Heart left ventricle (tissue), 16 donors: Measurements from ENCODE around the gene CHCHD1. TPM values are rescaled to one million over a fixed set of nuclear protein-coding genes. Genes with fewer than 3 reads are reported as not detected.

ENCODE experiments used
- ATAC-seq, 4 donors: fragments of 200-7000 bp; cut with Tn5 transposase; one replicate each; pipeline ENCODE4 v1.9.1; 2020 to 2022; ENCODE audit warnings: moderate library complexity in 4 of 4, mild to moderate bottlenecking in 3 of 4, moderate number of reproducible peaks in 1 of 4
- DNase-seq, 5 donors: peaks; one replicate each; pipeline ENCODE4 v3.0.0-alpha.2; 2020
- H3K27ac ChIP-seq, 12 donors: fragments of 200-600 bp; sonication (generic) in 4 of 12; one replicate each; pipeline versions ENCODE4 v1.5.0 to v1.8.0; 2016 to 2022; ENCODE audit warnings: mild to moderate bottlenecking in 2 of 12
- H3K27me3 ChIP-seq, 9 donors: fragments of 200-600 bp; sonication (generic) in 2 of 9; one replicate each; pipeline versions ENCODE4 v1.5.1 to v1.8.0; 2016 to 2022; ENCODE audit warnings: mild to moderate bottlenecking in 3 of 9
- H3K36me3 ChIP-seq, 9 donors: fragments of 200-600 bp; sonication (generic) in 2 of 9; one replicate each; pipeline versions ENCODE4 v1.5.0 to v1.8.0; 2018 to 2022; ENCODE audit warnings: mild to moderate bottlenecking in 2 of 9
- H3K4me1 ChIP-seq, 12 donors: fragments of 200-600 bp; sonication (generic) in 4 of 12; one replicate each; pipeline versions ENCODE4 v1.5.0 to v1.8.0; 2016 to 2022; ENCODE audit warnings: mild to moderate bottlenecking in 3 of 12
- H3K4me3 ChIP-seq, 12 donors: fragments of 200-600 bp; sonication (generic) in 4 of 12; one replicate each; pipeline versions ENCODE4 v1.5.0 to v1.8.0; 2017 to 2022; ENCODE audit warnings: mild to moderate bottlenecking in 9 of 12, moderate library complexity in 4 of 12
- H3K9me3 ChIP-seq, 12 donors: fragments of 200-600 bp; sonication (generic) in 4 of 12; one replicate each; pipeline versions ENCODE4 v1.5.0 to v1.8.0; 2016 to 2022; ENCODE audit warnings: mild to moderate bottlenecking in 1 of 12
- CTCF ChIP-seq, 12 donors: fragments of 200-600 bp; sonication (generic) in 4 of 12; IDR thresholded peaks; one replicate each; pipeline versions ENCODE4 v1.5.0 to v1.8.0; 2018 to 2022; ENCODE audit warnings: antibody characterized with exemption in 12 of 12, mild to moderate bottlenecking in 5 of 12
- POLR2A ChIP-seq, 2 donors: fragments of 450-650 bp; IDR thresholded peaks; one replicate each; pipeline ENCODE4 v1.6.1; 2017; ENCODE audit warnings: antibody characterized with exemption in 2 of 2, mild to moderate bottlenecking in 2 of 2, moderate library complexity in 2 of 2
- WGBS, 4 donors: extraction: QIAGEN DNeasy Blood & Tissue Kit in 2 of 4; methylation state at CpG; one replicate each; pipeline versions ENCODE4 v1.1.5 to v1.1.7; 2013 to 2018; 5-methylcytosine and 5-hydroxymethylcytosine counted together
- intact Hi-C, 10 donors: fragments of 100-400 bp; cut with DNase I; formaldehyde crosslinking; loops; one replicate each; pipeline versions ENCODE4 v1.11.1 to v1.14.2; 2022
- polyA plus RNA-seq, 2 donors: library from polyadenylated mRNA; stranded (reverse); fragments of 200-250 nt; gene quantifications; one replicate each; pipeline ENCODE4 v1.2.3, GENCODE V29; 2013
- total RNA-seq, 9 donors: library from RNA; depleted of rRNA in 2 of 9; stranded (reverse); fragments of >200 nt in 2 of 9; fragmentation: NEBNext Ultra II Directional in 3 of 9; extraction: Animal tissue kit (Norgen Biotek cat#: 25700) in 3 of 9; gene quantifications; one replicate each; pipeline versions ENCODE4 v1.1.0 to v1.2.4, GENCODE V29; 2016 to 2023
- donor health status: ischemic (EF 13 %, LVEDD 7.1; RV severe dilation, severe dysfunction).
- donor health status: healthy with polysubstance abuse.
- donor health status: DM: no; HTN: yes; CAD: no.
- donor health status: DM: no; HTN: no; CAD: no.
- donor health status: ischemic (EF 25% LVEDD 6.9; RV normal size, moderate dysfunction).
- donor health status: ischemic (EF 25% LVEDD 5.7; RV mildly dilated, moderate dysfunction).
- donor health status: healthy.
- donor health status: DM: yes; HTN: yes; CAD: no.
- donor health status: ischemic (EF 35%, LVEDD 5.7; RV mildly dilated, moderate dysfunction).
- donor health status: nonischemic (EF 11% LVEDD 7.7; RV severe dilation, severe dysfunction).
- donor health status: DM: yes; HTN: yes; CAD: no.
- donor health status: PGD.
- donor health status: ischemic (EF 29% LVEDD 5.4; RV normal size, mild dysfunction).
- donor health status: nonischemic (EF 23%, LVEDD 6.1; RV moderate dilation, normal function).

The CHCHD1 gene
- total and polyA plus RNA-seq, 11 donors: 17.3 to 77.9 (median 24.0) TPM

DNA sequence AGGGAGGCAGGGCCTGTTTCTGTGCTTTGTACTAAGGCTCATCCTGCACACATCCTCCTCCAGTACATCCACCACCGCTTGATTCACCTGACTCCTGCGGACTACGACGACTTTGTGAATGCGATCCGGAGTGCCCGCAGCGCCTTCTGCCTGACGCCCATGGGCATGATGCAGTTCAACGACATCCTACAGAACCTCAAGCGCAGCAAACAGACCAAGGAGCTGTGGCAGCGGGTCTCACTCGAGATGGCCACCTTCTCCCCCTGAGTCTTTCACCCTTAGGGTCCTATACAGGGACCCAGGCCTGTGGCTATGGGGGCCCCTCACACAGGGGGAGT lies 19.4 kb downstream of the CHCHD1 start:
- no peak overlapping the region for H3K4me3 ChIP-seq
- DNase-seq (no peak), ATAC-seq (peak in 1 of 4 donors; percentile 3)
- TF ChIP-seq CTCF (IDR thresholded peaks at IDR 0.05) (no peak), POLR2A (IDR thresholded peaks at IDR 0.05) (no peak)
- H3K9me3 ChIP-seq: no peaks in the 10 kb centered on the region
- 92 to 94% (median 94%) methylated on average over 12 to 13 of the region's 13 CpGs for WGBS, 4 donors
- H3K36me3 ChIP-seq: peaks cover 3 to 100% (median 97%) of the 10 kb centered on the region in 9 donors
- H3K4me1 ChIP-seq: peaks cover 0 to 12% (median 0%) of the 10 kb centered on the region in 12 donors
- H3K27ac ChIP-seq: no peak overlapping the region
- intact Hi-C loops: no loop called here
- no peaks in the 10 kb centered on the region for H3K27me3 ChIP-seq

DNA sequence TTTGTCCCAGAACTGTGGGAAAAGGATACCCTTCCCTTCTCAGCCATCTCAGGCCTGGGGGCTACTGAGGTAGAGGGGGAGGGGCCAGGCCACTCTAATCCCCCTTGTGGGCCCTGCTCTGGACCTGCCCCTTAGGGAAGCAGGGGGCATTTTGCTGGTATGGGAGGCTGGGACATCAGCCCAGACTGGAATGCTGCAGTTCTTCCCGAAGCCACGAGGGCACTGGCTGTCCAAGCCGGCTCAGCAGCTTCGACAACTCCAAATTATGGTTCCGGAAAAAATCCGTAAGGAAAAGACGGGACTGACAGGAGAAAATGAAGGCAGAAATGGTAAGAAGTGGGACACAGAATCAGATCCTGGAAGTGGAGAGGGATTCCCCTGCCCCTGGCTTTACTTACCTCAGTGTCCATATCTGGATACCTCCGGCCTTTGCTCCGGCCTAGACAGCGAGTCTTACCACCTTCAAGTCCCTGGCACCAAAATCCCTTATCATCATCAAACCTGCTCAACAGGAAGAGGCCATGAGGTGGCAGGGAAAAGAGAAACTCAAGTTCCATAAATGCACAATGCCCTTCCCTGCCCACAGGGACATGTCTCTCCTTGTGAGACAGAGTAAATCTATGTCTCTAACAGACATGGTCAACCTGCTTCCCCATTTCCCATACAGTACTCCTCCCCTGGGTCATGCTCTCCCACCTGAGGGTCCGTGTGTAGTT lies 20.6 kb downstream of the CHCHD1 start:
- ATAC-seq (no peak), DNase-seq (no peak)
- Histone ChIP-seq H3K4me3 (no peak overlapping the region), H3K9me3 (no peaks in the 10 kb centered on the region), H3K36me3 (peaks cover 3 to 100% (median 97%) of the 10 kb centered on the region in 9 donors), H3K4me1 (peaks cover 0 to 24% (median 3%) of the 10 kb centered on the region in 12 donors), H3K27me3 (no peaks in the 10 kb centered on the region), H3K27ac (no peak overlapping the region)
- intact Hi-C loops: no loop called here
- no peak for TF ChIP-seq CTCF (IDR thresholded peaks at IDR 0.05)
- no peak for TF ChIP-seq POLR2A (IDR thresholded peaks at IDR 0.05)
- WGBS, 4 donors: 83 to 86% (median 85%) methylated on average over 11 of the region's 11 CpGs

GRCh38 chr10:73803680-73804286 lies 21.9 kb downstream of the CHCHD1 start:
- Histone ChIP-seq H3K4me1 (peaks cover 0 to 35% (median 3%) of the 10 kb centered on the region in 12 donors), H3K4me3 (no peak overlapping the region), H3K36me3 (peaks cover 3 to 100% (median 96%) of the 10 kb centered on the region in 9 donors), H3K27me3 (no peaks in the 10 kb centered on the region), H3K27ac (peak overlapping the region in 1 of 12 donors; percentile 62), H3K9me3 (no peaks in the 10 kb centered on the region)
- DNase-seq (no peak), ATAC-seq (no peak)
- TF ChIP-seq CTCF (IDR thresholded peaks at IDR 0.05): no peak
- TF ChIP-seq POLR2A (IDR thresholded peaks at IDR 0.05): no peak
- intact Hi-C loops: no loop called here

DNA sequence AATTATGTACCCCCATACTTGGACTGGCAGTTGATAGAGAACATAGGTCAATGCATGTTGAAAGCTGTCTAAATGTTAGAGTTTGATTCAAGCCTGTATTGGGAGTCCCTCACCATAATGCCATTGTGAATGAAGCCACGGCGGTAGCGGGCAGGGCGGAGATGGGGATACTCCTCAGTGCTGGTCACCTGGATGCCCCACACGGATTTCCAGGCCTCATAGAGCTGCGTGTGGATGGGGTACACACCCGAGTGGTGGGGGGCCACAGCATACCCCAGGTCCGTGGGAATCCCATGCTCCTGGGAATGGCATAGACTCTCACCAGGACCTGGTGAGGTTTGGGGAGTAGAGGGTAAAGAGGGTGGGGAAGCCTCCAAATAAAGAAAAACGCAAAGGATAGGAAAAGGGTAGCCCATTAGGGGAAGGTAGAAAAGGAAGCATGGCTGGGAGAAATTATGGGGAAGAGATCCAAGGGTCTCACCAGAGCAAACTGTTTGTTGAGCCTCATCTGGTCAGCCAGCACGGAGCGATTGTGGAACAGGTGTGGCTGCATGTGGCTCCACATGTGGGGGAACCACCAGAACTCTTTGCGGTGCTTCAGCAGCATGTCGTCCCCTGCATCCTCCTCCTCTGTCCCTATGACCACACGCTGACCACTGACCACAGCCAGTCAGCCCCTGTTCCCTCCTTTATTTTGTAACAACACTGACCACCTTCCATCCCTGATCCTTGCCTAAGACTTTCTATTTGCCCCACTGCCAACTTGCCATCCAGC lies 24.5 kb downstream of the CHCHD1 start:
- no peaks in the 10 kb centered on the region for H3K27me3 ChIP-seq
- no peak overlapping the region for H3K27ac ChIP-seq
- H3K4me3 ChIP-seq: no peak overlapping the region
- H3K36me3 ChIP-seq: peaks cover 3 to 85% (median 72%) of the 10 kb centered on the region in 9 donors
- intact Hi-C loops: no loop called here
- ATAC-seq (no peak), DNase-seq (no peak)
- 90 to 97% (median 94%) methylated on average over 14 of the region's 14 CpGs for WGBS, 4 donors
- H3K9me3 ChIP-seq: no peaks in the 10 kb centered on the region
- no peak for TF ChIP-seq POLR2A (IDR thresholded peaks at IDR 0.05)
- TF ChIP-seq CTCF (IDR thresholded peaks at IDR 0.05): no peak
- H3K4me1 ChIP-seq: peaks cover 0 to 54% (median 16%) of the 10 kb centered on the region in 12 donors
